Measurements from ENCODE around the gene PRSS1.

Gene PRSS1

DNA sequence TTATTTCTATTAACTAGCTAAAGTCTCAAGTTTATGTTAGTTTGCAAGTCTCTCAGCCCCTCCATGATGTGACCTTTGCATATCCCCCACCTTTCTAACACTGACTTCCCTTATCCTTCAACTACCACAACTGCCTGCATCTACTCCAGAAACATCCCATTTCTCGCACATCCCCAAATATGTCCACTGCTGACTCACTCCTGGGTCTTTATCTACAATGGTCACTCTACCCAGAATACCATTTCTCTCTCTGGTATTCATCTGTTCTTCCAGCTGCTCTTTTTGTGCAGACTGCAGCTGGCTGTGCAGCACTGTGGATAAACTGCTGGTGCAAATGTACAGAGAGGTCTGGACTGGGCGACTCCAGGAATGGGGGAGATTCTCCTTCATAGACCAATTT lies 32.7 kb upstream of the PRSS1 start:
- TF ChIP-seq, protein P1, sequence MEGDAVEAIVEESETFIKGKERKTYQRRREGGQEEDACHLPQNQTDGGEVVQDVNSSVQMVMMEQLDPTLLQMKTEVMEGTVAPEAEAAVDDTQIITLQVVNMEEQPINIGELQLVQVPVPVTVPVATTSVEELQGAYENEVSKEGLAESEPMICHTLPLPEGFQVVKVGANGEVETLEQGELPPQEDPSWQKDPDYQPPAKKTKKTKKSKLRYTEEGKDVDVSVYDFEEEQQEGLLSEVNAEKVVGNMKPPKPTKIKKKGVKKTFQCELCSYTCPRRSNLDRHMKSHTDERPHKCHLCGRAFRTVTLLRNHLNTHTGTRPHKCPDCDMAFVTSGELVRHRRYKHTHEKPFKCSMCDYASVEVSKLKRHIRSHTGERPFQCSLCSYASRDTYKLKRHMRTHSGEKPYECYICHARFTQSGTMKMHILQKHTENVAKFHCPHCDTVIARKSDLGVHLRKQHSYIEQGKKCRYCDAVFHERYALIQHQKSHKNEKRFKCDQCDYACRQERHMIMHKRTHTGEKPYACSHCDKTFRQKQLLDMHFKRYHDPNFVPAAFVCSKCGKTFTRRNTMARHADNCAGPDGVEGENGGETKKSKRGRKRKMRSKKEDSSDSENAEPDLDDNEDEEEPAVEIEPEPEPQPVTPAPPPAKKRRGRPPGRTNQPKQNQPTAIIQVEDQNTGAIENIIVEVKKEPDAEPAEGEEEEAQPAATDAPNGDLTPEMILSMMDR (IDR thresholded peaks at IDR 0.05; ENCODE audit: poor library complexity, severe bottlenecking): no peak
- H3K4me1 ChIP-seq (ENCODE audit: insufficient read depth, poor library complexity, severe bottlenecking): no peaks in the 10 kb centered on the region
- no peaks in the 10 kb centered on the region for H3K27me3 ChIP-seq (ENCODE audit: insufficient read depth, poor library complexity, severe bottlenecking)
- no peaks in the 10 kb centered on the region for H3K36me3 ChIP-seq (ENCODE audit: low read depth)
- DNase-seq (ENCODE audit: low spot score) (no peak), ATAC-seq (ENCODE audit: low read depth) (no peak)
- no peak overlapping the region for H3K27ac ChIP-seq (ENCODE audit: poor library complexity, severe bottlenecking)
- H3K4me3 ChIP-seq (ENCODE audit: severe bottlenecking): no peak overlapping the region
- H3K9me3 ChIP-seq (ENCODE audit: severe bottlenecking): no peaks in the 10 kb centered on the region

DNA sequence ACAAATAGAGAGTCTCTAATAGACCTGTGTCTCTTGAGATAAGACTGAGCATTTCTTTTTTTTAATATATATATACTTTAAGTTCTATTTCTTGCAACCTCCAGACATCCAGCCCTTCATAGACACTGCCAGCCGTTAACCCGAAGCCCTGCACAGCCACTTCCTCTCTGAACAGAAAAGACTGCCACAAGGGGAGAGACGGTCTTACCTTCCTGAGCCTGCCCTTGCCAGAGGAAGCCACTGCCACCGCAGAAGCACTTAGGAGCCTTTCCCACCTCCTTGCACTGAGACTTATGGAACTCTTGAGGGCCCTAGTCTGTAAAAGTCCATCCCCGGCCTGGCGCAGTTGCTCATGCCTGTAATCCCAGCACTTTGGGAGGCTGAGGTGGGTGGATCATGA lies 31.8 kb upstream of the PRSS1 start:
- Histone ChIP-seq H3K27me3 (ENCODE audit: insufficient read depth, poor library complexity, severe bottlenecking) (no peaks in the 10 kb centered on the region), H3K27ac (ENCODE audit: poor library complexity, severe bottlenecking) (no peak overlapping the region), H3K9me3 (ENCODE audit: severe bottlenecking) (no peaks in the 10 kb centered on the region), H3K4me1 (ENCODE audit: insufficient read depth, poor library complexity, severe bottlenecking) (no peaks in the 10 kb centered on the region), H3K36me3 (ENCODE audit: low read depth) (no peaks in the 10 kb centered on the region), H3K4me3 (ENCODE audit: severe bottlenecking) (no peak overlapping the region)
- DNase-seq (ENCODE audit: low spot score) (no peak), ATAC-seq (ENCODE audit: low read depth) (no peak)
- TF ChIP-seq, protein P1 (IDR thresholded peaks at IDR 0.05; ENCODE audit: poor library complexity, severe bottlenecking): no peak

DNA sequence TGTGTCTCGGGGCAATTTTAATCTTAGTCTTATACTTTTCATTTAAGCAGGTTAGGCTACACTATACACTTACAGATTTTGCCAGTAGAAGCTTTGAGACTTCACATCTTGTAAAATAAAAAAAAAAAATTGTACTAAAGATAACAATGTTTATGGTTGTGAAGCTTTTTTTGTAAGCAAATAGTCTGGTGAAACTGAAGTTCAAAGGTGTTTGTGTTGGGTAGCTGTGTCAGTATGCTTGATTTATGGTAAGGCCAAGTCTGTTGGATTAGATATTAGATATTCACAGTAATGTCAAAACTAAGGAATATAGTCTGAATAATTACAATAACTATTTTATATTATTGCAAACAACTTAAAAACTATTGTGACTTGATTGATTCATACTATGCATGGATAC lies 31.0 kb upstream of the PRSS1 start:
- Histone ChIP-seq H3K27me3 (ENCODE audit: insufficient read depth, poor library complexity, severe bottlenecking) (no peaks in the 10 kb centered on the region), H3K36me3 (ENCODE audit: low read depth) (no peaks in the 10 kb centered on the region), H3K4me1 (ENCODE audit: insufficient read depth, poor library complexity, severe bottlenecking) (no peaks in the 10 kb centered on the region), H3K9me3 (ENCODE audit: severe bottlenecking) (no peaks in the 10 kb centered on the region), H3K27ac (ENCODE audit: poor library complexity, severe bottlenecking) (no peak overlapping the region), H3K4me3 (ENCODE audit: severe bottlenecking) (no peak overlapping the region)
- DNase-seq (ENCODE audit: low spot score): no peak
- ATAC-seq (ENCODE audit: low read depth): no peak
- TF ChIP-seq, protein P1 (IDR thresholded peaks at IDR 0.05; ENCODE audit: poor library complexity, severe bottlenecking): no peak

DNA sequence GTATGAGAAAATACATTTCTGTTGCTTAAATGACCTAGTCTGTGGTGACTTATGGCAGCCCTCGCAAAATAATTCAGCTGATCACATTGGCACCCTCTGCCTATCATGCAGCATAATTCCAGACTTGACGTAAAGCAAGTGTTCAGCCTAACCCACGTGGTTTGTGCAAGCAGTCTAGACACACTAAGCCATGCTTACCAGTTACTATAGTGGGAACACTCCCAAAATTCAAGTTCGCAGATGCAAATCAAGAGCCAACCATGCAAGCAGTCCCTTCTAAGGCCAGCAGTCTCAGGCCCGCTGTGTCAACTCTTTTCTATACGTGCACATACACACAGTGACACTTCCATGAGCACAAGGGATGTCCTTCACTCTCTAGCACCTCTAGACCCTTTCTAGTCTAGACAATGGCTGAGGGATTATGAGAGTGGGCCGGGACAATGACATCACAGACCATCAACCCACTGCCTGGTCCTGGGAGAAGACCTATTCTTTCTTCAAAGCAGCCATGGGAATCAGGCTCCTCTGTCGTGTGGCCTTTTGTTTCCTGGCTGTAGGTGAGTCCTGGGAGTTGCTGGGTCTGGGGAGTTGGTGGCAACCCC lies 29.0 kb upstream of the PRSS1 start:
- TF ChIP-seq, protein P1 (IDR thresholded peaks at IDR 0.05; ENCODE audit: poor library complexity, severe bottlenecking): no peak
- no peaks in the 10 kb centered on the region for H3K4me1 ChIP-seq (ENCODE audit: insufficient read depth, poor library complexity, severe bottlenecking)

DNA sequence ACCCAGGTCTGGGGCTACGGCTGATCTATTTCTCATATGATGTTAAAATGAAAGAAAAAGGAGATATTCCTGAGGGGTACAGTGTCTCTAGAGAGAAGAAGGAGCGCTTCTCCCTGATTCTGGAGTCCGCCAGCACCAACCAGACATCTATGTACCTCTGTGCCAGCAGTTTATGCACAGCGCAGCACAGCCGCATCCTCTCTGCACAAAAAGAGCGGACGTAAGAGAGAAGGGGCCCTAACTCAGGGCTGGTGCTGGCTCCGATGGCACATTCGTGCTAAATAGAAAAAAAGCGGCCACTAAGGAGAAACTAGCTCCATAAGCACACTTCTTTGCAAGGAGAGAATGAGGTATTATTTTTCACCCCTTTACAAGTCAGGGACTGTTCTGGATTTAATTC lies 28.3 kb upstream of the PRSS1 start:
- ATAC-seq (ENCODE audit: low read depth) (no peak), DNase-seq (ENCODE audit: low spot score) (no peak)
- H3K4me3 ChIP-seq (ENCODE audit: severe bottlenecking): no peak overlapping the region
- no peaks in the 10 kb centered on the region for H3K9me3 ChIP-seq (ENCODE audit: severe bottlenecking)
- TF ChIP-seq, protein P1 (IDR thresholded peaks at IDR 0.05; ENCODE audit: poor library complexity, severe bottlenecking): no peak
- no peaks in the 10 kb centered on the region for H3K27me3 ChIP-seq (ENCODE audit: insufficient read depth, poor library complexity, severe bottlenecking)
- no peaks in the 10 kb centered on the region for H3K36me3 ChIP-seq (ENCODE audit: low read depth)
- H3K27ac ChIP-seq (ENCODE audit: poor library complexity, severe bottlenecking): no peak overlapping the region
- no peaks in the 10 kb centered on the region for H3K4me1 ChIP-seq (ENCODE audit: insufficient read depth, poor library complexity, severe bottlenecking)

More for the DNA sequence above, 29.0 kb upstream of the PRSS1 start:
- Histone ChIP-seq H3K27me3 (ENCODE audit: insufficient read depth, poor library complexity, severe bottlenecking) (no peaks in the 10 kb centered on the region), H3K9me3 (ENCODE audit: severe bottlenecking) (no peaks in the 10 kb centered on the region), H3K4me3 (ENCODE audit: severe bottlenecking) (no peak overlapping the region), H3K36me3 (ENCODE audit: low read depth) (no peaks in the 10 kb centered on the region), H3K27ac (ENCODE audit: poor library complexity, severe bottlenecking) (no peak overlapping the region)
- ATAC-seq (ENCODE audit: low read depth) (no peak), DNase-seq (ENCODE audit: low spot score) (no peak)

Data from RWPE2 (cell line).